Thymus (tissue), 11 donors: ENCODE results near the gene MGLL. TPM values are rescaled to one million over a fixed set of nuclear protein-coding genes. Genes with fewer than 3 reads are reported as not detected.

Source experiments
- DNase-seq, 9 donors: peaks; one replicate each; pipeline ENCODE4 v3.0.0-alpha.2; 2013; ENCODE audit warnings: low spot score in 9 of 9, low read depth in 6 of 9, missing footprints in 1 of 9
- H3K27ac ChIP-seq, 2 donors: one replicate each; pipeline ENCODE4 v1.5.1; 2013; ENCODE audit warnings: control low read depth in 1 of 2, low read depth in 1 of 2, low read length in 1 of 2, mild to moderate bottlenecking in 1 of 2, moderate library complexity in 1 of 2
- H3K27me3 ChIP-seq, 2 donors: one replicate each; pipeline ENCODE4 v1.5.1; 2013; ENCODE audit warnings: low read length in 1 of 2; ENCODE audit not compliant: control insufficient read depth in 2 of 2, insufficient read depth in 1 of 2
- H3K36me3 ChIP-seq, 2 donors: one replicate each; pipeline ENCODE4 v1.5.1; 2013; ENCODE audit warnings: low read length in 1 of 2, mild to moderate bottlenecking in 1 of 2, moderate library complexity in 1 of 2; ENCODE audit not compliant: control insufficient read depth in 2 of 2, insufficient read depth in 2 of 2
- H3K4me1 ChIP-seq, 2 donors: one replicate each; pipeline ENCODE4 v1.5.1; 2013; ENCODE audit warnings: low read length in 2 of 2; ENCODE audit not compliant: control insufficient read depth in 2 of 2, insufficient read depth in 2 of 2
- H3K4me3 ChIP-seq, 2 donors: one replicate each; pipeline ENCODE4 v1.5.1; 2013; ENCODE audit warnings: low read length in 2 of 2, control low read depth in 1 of 2, mild to moderate bottlenecking in 1 of 2
- H3K9me3 ChIP-seq, 2 donors: one replicate each; pipeline ENCODE4 v1.5.1; 2013; ENCODE audit warnings: low read length in 1 of 2, mild to moderate bottlenecking in 1 of 2; ENCODE audit not compliant: control insufficient read depth in 2 of 2, insufficient read depth in 1 of 2
- WGBS: extraction: QIAGEN DNeasy Blood & Tissue Kit; methylation state at CpG from one replicate; pipeline ENCODE4 v1.1.7; 2013; 5-methylcytosine and 5-hydroxymethylcytosine counted together
- polyA plus RNA-seq: library from polyadenylated mRNA; stranded (reverse); fragments of 200-250 nt; gene quantifications from one replicate; pipeline ENCODE4 v1.2.3, GENCODE V29; 2013
- total RNA-seq: library from RNA; stranded (reverse); fragments of 120-200 nt; gene quantifications from one replicate; pipeline ENCODE4 v1.2.4, GENCODE V29; 2013
- donor health status: healthy.

MGLL gene
- total and polyA plus RNA-seq, 2 donors: 5.4 to 15.2 TPM

DNA sequence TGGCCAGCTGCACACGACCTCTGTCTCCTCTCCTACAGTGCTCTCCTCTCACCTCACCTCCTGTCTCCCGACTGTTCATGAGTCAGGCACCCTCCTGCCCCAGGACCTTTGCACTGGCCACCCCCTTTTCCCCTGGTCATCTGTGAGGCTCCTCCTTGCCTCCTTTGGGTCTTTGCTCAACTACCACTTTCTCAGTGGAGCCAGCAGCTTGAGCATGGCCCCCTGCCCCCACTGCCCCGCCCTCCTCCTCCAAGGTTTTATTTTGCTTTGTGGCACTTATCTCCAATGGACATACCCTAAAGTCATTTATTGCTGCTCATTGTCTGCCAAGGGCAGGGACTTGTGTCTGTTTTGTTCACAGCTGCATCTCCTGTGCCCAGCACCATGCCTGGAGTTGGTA is 64.3 kb downstream of the MGLL start:
- no peaks in the 10 kb centered on the region for H3K9me3 ChIP-seq
- H3K27ac ChIP-seq: no peak overlapping the region
- no peak overlapping the region for H3K4me3 ChIP-seq
- no peak for DNase-seq
- no peaks in the 10 kb centered on the region for H3K36me3 ChIP-seq
- 89% methylated on average over 3 of the region's 3 CpGs for WGBS
- H3K4me1 ChIP-seq: peaks cover 20 to 44% of the 10 kb centered on the region in 2 donors
- no peaks in the 10 kb centered on the region for H3K27me3 ChIP-seq

GRCh38 chr3:127755305-127755681 is 67.0 kb downstream of the MGLL start:
- H3K4me3 ChIP-seq: no peak overlapping the region
- H3K4me1 ChIP-seq: peaks cover 19 to 35% of the 10 kb centered on the region in 2 donors
- no peaks in the 10 kb centered on the region for H3K9me3 ChIP-seq
- no peak for DNase-seq
- H3K36me3 ChIP-seq: no peaks in the 10 kb centered on the region
- H3K27ac ChIP-seq: no peak overlapping the region
- WGBS: 92% methylated on average over 12 of the region's 12 CpGs
- no peaks in the 10 kb centered on the region for H3K27me3 ChIP-seq

- 59% methylated on average over 34 of the region's 34 CpGs for WGBS
- H3K4me3 ChIP-seq: no peak overlapping the region
- peak overlapping the region in 1 of 2 donors; percentile 57 for H3K27ac ChIP-seq
- peak in 5 of 9 donors; percentile 33 to 77 (median 52) for DNase-seq
- no peaks in the 10 kb centered on the region for H3K9me3 ChIP-seq
- H3K36me3 ChIP-seq: no peaks in the 10 kb centered on the region
- H3K27me3 ChIP-seq: no peaks in the 10 kb centered on the region
- H3K4me1 ChIP-seq: peaks cover 24 to 42% of the 10 kb centered on the region in 2 donors
Measured at GRCh38 chr3:127754411-127755304, 67.7 kb downstream of the MGLL start.

- no peaks in the 10 kb centered on the region for H3K9me3 ChIP-seq
- no peaks in the 10 kb centered on the region for H3K27me3 ChIP-seq
- no peak overlapping the region for H3K4me3 ChIP-seq
- no peaks in the 10 kb centered on the region for H3K36me3 ChIP-seq
- DNase-seq: no peak
- 90% methylated on average over 8 of the region's 8 CpGs for WGBS
- H3K4me1 ChIP-seq: peaks cover 24 to 45% of the 10 kb centered on the region in 2 donors
- H3K27ac ChIP-seq: peak overlapping the region in 1 of 2 donors; percentile 57
Measured at GRCh38 chr3:127753898-127754410, 68.4 kb downstream of the MGLL start.

GRCh38 chr3:127753338-127753737 is 69.0 kb downstream of the MGLL start:
- no peak overlapping the region for H3K27ac ChIP-seq
- no peaks in the 10 kb centered on the region for H3K27me3 ChIP-seq
- no peak overlapping the region for H3K4me3 ChIP-seq
- H3K9me3 ChIP-seq: no peaks in the 10 kb centered on the region
- no peak for DNase-seq
- no peaks in the 10 kb centered on the region for H3K36me3 ChIP-seq
- H3K4me1 ChIP-seq: peaks cover 24 to 45% of the 10 kb centered on the region in 2 donors
- WGBS: 98% methylated on average over 7 of the region's 7 CpGs

- DNase-seq: no peak
- 97% methylated on average over 4 of the region's 4 CpGs for WGBS
- Histone ChIP-seq H3K27ac (no peak overlapping the region), H3K36me3 (no peaks in the 10 kb centered on the region), H3K4me1 (peaks cover 24 to 60% of the 10 kb centered on the region in 2 donors), H3K4me3 (no peak overlapping the region), H3K9me3 (no peaks in the 10 kb centered on the region), H3K27me3 (no peaks in the 10 kb centered on the region)
Measured at GRCh38 chr3:127751782-127752181, 70.5 kb downstream of the MGLL start.

DNA sequence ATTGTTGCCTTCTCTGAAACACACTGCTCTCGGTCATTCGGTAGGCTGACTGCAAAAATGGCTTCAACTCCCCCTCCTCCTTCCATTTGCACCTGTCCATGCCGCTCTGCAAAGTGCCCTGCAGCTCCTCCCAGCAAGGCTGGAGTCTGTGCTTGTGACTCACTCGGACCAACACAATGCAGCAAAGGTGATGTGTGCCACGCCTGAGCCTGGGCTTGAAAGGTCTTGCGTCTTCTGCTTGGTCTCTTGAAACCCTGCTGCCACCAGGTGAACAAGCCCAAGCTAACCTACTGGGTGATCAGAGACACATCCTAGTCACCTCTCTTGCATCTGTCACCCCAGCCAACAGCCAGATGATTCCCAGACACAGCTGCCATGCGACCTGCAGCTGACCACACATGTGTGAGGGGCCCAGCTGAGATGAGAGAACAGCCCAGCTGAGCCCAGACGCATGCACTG is 71.1 kb downstream of the MGLL start:
- Histone ChIP-seq H3K27me3 (no peaks in the 10 kb centered on the region), H3K27ac (no peak overlapping the region), H3K36me3 (no peaks in the 10 kb centered on the region), H3K4me3 (no peak overlapping the region), H3K9me3 (no peaks in the 10 kb centered on the region), H3K4me1 (peaks cover 24 to 60% of the 10 kb centered on the region in 2 donors)
- no peak for DNase-seq
- 85% methylated on average over 8 of the region's 8 CpGs for WGBS

DNA sequence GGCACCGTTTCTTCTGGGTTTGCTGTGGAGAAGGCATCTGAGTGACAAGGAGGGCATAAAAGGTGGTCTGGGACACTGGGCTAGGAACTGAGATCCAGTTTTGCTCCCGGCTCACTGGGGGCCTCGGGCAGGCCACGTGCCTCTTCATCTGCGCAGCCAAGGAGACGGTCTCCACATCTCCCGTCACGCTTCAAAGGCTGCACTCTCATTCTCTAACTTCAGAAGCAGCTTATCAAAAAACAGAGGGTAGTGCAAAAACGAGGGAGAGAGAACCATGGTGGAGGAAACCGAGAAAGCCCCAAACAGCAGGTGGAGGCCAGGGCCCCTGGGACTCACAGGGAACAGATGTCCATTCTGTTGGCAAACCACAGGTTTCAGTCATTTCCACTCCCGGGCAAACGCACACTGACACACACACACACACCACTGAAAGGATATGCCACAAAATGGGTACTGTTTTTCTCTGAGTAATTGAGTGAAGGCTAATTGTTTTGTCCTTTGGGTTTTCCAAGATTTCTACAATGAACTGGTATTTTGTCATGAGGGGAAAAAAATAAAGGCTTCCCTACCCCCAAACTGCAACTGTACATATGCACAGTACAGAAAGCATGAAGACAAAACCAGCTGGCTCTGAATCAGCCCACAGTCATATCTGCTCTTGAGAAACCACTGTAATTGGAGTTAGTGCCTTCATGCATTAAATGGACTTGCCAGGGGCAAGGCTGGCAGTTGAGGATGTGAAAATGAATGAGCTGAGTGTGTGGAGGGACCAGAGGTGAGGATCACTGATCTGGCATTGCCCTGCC is 71.9 kb downstream of the MGLL start:
- 6% methylated on average over 12 of the region's 12 CpGs for WGBS
- peaks cover 24 to 58% of the 10 kb centered on the region in 2 donors for H3K4me1 ChIP-seq

More for the DNA sequence above, 71.9 kb downstream of the MGLL start:
- peak in 3 of 9 donors; percentile 33 to 68 (median 51) for DNase-seq
- Histone ChIP-seq H3K27ac (peak overlapping the region; percentile 33 to 41), H3K9me3 (no peaks in the 10 kb centered on the region), H3K36me3 (no peaks in the 10 kb centered on the region), H3K27me3 (no peaks in the 10 kb centered on the region), H3K4me3 (no peak overlapping the region)
